Glomerular visceral epithelial cell (primary cell): ENCODE data around the gene ALKBH5.
A peak's percentile ranks its signal among the peaks of the same experiment; 100 is the strongest.

Source experiments
- DNase-seq: peaks from one replicate; pipeline ENCODE4 v3.0.0-alpha.2; 2016; ENCODE audit errors: extremely low spot score

ALKBH5 gene

GRCh38 chr17:18245038-18245776, 61.6 kb downstream of the ALKBH5 start:
- no peak for DNase-seq

GRCh38 chr17:18246109-18246725, 62.6 kb downstream of the ALKBH5 start:
- DNase-seq: no peak

- peak; percentile 24 for DNase-seq
Measured at GRCh38 chr17:18246880-18247612, 63.4 kb downstream of the ALKBH5 start.

- DNase-seq: no peak
Measured at GRCh38 chr17:18247613-18248001, 64.0 kb downstream of the ALKBH5 start.

- DNase-seq: peak; percentile 72
Measured at GRCh38 chr17:18248300-18248731, 64.7 kb downstream of the ALKBH5 start.

GRCh38 chr17:18248811-18249210, 65.2 kb downstream of the ALKBH5 start:
- no peak for DNase-seq

- no peak for DNase-seq
Measured at GRCh38 chr17:18250259-18250658, 66.6 kb downstream of the ALKBH5 start.

GRCh38 chr17:18250708-18251107, 67.1 kb downstream of the ALKBH5 start:
- DNase-seq: no peak

- no peak for DNase-seq
Measured at GRCh38 chr17:18251204-18251603, 67.6 kb downstream of the ALKBH5 start.

- DNase-seq: no peak
Measured at GRCh38 chr17:18252160-18252559, 68.5 kb downstream of the ALKBH5 start.

GRCh38 chr17:18253187-18253884, 69.7 kb downstream of the ALKBH5 start:
- no peak for DNase-seq

- DNase-seq: no peak
Measured at GRCh38 chr17:18253947-18254821, 70.6 kb downstream of the ALKBH5 start.

GRCh38 chr17:18254888-18255649, 71.4 kb downstream of the ALKBH5 start:
- DNase-seq: no peak

GRCh38 chr17:18256351-18256750, 72.7 kb downstream of the ALKBH5 start:
- DNase-seq: no peak

GRCh38 chr17:18256776-18257175, 73.1 kb downstream of the ALKBH5 start:
- DNase-seq: no peak

- DNase-seq: peak; percentile 70
Measured at GRCh38 chr17:18257268-18257981, 73.8 kb downstream of the ALKBH5 start.

- peak; percentile 82 for DNase-seq
Measured at GRCh38 chr17:18257982-18258355, 74.3 kb downstream of the ALKBH5 start.

GRCh38 chr17:18258356-18259038, 74.9 kb downstream of the ALKBH5 start, which contains the start of gene FLII:
TSS of gene FLII (minus strand) at chr17:18258738. CDS start at chr17:18258690, 48 bp downstream.
- DNase-seq: peak; percentile 34
